ENCODE data around the gene CTRB1. TPM values are rescaled to one million over a fixed set of nuclear protein-coding genes. Genes with fewer than 3 reads are reported as not detected.

CTRB1 gene
- total RNA-seq, 3 donors from 2014 or later, result 2.2 to 5.5 (median 3.4) TPM

DNA sequence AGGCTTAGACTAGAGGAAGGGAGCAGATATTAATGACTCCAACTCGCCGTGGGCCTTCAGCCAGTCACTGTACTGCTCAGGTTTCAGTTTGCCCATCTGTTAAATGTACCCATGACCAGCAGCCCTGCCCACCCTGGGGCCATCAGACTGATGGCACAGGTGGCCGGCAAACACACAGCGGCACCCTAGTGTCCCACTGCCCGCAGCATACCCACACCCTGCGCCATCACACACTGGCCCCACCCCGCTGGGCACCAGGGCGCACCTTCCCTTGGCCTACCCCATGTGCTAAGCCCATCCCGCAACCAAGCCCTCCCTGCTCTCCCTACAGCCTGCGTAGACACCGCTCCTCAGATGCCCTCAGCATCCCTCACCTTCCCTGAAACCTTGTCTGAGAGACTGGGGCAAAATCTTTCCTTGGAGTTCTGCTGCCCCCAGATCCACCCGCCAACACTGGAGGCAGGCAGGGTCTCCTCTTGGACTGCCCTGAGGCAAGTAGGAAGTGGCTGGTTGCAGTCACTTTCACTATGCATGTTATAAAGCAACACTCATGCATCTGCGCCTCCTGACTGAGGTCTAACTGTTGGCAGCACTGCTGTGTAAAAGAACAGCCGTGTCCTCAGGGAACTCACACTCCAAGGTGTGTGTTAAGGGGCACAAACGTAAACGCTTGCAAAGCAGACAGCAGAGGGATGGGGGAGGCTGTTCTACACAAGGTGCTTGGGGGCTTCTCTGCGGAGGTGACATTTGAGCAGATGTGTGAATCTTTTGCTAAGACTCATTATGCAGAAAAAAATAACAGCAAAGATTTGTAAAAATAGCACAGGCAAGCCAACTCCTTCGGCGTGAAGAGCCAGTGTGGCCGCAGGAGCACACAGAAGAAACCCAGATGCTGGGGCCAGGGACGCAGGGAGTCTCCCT lies 39.4 kb downstream of the CTRB1 start:
- Mint-ChIP-seq H3K4me1 (ENCODE audit: low read depth) (no peaks in the 10 kb centered on the region), H3K36me3 (ENCODE audit: insufficient read depth) (no peaks in the 10 kb centered on the region), H3K4me3 (no peak overlapping the region), H3K27me3 (ENCODE audit: low read depth) (peaks cover 54% of the 10 kb centered on the region), H3K9me3 (no peaks in the 10 kb centered on the region)
- no peak for DNase-seq
- ATAC-seq, result no peak

DNA sequence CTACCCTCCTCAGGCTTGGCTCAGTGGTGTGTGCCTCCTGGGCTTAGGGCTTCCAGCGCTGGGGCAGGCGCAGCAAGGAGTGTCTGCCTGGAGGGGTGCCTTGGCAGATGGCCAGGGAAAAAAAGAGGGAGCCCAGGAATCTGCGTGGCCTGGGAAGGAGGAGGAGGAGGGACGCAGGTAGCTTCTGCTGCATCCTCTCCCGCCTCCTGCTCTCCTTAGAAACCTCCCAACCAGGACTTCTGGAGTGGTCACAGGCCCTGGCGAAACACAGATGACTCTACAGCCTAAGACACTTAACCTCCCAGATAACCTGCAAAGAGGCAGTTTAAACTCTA lies 40.0 kb downstream of the CTRB1 start:
- Mint-ChIP-seq H3K9me3 (no peaks in the 10 kb centered on the region), H3K36me3 (ENCODE audit: insufficient read depth) (no peaks in the 10 kb centered on the region), H3K4me1 (ENCODE audit: low read depth) (no peaks in the 10 kb centered on the region), H3K4me3 (no peak overlapping the region), H3K27me3 (ENCODE audit: low read depth) (peaks cover 53% of the 10 kb centered on the region)
- DNase-seq (no peak), ATAC-seq (no peak)

DNA sequence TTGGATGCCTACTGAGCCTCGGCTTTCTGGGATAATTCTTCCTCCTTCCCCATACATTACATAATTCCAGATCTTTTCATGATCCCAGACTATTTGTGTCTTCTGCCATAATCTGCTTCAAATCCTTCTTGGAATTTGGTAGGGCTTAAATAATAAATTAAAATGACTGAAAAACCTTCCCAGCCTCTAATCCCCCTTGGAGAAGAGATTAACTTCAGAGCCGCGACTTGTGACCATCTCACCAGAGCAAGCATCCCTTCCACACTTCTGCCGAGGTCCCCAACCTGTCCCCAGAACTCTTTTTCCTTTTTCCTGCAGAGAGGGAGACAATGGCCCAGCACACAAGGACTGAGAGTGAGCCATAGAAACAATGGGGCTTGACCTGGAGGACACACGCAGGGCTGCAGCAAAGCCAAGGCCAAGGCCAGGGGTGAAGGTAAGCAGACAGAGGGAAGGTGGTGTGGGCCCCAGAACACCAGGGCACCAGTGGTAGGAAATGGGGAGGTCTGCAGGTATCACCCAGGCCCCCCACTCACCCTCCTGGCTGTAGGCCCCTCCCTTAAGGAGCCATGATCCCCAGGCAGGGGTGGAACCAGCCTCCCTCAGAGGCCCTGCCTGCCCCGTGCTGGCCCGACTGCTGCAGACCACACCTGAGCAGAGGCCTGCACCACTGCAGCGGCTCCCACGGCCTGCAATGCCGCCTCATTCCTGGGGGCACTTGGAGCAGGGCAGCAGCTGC lies 42.2 kb downstream of the CTRB1 start:
- no peaks in the 10 kb centered on the region for H3K36me3 Mint-ChIP-seq (ENCODE audit: insufficient read depth)
- H3K27me3 Mint-ChIP-seq (ENCODE audit: low read depth), result peaks cover 50% of the 10 kb centered on the region
- H3K4me3 Mint-ChIP-seq, result no peak overlapping the region
- H3K9me3 Mint-ChIP-seq, result no peaks in the 10 kb centered on the region
- DNase-seq (no peak), ATAC-seq (no peak)
- peaks cover 5% of the 10 kb centered on the region for H3K4me1 Mint-ChIP-seq (ENCODE audit: low read depth)

DNA sequence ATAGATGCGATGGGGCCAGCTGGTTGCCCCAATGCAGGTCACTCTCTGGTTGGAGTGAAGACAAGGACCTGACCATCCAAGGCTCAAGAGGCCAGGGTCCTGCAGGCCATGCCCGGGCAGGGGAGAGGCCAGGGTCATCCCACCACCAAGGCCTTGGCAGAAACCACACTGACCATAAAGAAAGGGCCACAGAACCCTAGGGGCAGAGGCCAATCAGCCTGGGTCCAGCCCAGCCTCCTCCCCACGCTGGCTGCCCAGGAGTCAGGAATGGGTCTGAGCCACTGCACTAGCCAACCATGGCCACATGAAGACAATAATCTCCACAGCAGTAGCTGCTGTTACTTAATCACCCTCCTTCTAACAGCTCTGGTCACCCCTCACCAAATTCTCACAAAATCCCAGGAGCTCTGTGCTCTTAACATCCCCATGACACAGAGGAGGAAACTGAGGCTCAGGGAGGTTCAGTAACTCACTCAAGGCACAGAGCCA lies 42.8 kb downstream of the CTRB1 start:
- no peaks in the 10 kb centered on the region for H3K36me3 Mint-ChIP-seq (ENCODE audit: insufficient read depth)
- peaks cover 7% of the 10 kb centered on the region for H3K4me1 Mint-ChIP-seq (ENCODE audit: low read depth)
- no peaks in the 10 kb centered on the region for H3K9me3 Mint-ChIP-seq
- H3K27me3 Mint-ChIP-seq (ENCODE audit: low read depth), result peaks cover 52% of the 10 kb centered on the region
- DNase-seq, result no peak
- no peak overlapping the region for H3K4me3 Mint-ChIP-seq
- no peak for ATAC-seq

DNA sequence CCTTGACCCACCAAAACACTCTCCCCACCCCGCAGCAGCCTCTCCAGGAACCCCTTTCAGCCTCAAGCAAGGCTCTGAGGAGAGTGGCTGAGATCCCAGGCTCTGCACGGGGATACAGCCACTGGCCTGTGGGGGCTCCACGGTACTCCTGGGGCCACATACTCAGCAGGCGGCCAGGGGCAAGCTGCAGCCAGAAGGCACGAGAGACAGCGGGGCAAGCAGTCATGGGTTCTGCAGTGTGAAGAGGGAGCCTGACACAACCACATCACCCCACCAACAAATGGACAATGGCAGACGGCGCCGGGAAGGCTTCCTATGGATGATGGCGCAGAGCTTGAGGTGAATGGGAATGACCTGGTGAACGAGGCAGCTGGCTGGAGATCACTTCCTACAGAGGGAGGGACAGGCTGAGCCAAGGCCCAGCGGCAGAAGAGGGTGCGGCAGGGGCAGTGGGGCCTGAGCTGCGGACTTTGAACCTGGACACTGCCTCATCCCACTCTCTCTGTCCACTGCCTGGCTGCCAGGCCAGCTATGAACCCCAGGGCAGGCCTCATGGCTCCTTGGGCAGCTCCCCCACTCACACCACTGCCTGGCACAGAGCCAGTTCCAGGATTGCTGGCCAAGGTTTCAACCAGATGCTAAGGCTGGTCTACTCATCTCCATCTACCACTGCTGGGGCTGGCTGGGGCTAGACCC lies 43.5 kb downstream of the CTRB1 start:
- ATAC-seq, result no peak
- H3K36me3 Mint-ChIP-seq (ENCODE audit: insufficient read depth), result no peaks in the 10 kb centered on the region
- H3K9me3 Mint-ChIP-seq, result no peaks in the 10 kb centered on the region
- DNase-seq, result no peak
- H3K4me1 Mint-ChIP-seq (ENCODE audit: low read depth), result peaks cover 7% of the 10 kb centered on the region
- no peak overlapping the region for H3K4me3 Mint-ChIP-seq
- H3K27me3 Mint-ChIP-seq (ENCODE audit: low read depth), result peaks cover 51% of the 10 kb centered on the region

DNA sequence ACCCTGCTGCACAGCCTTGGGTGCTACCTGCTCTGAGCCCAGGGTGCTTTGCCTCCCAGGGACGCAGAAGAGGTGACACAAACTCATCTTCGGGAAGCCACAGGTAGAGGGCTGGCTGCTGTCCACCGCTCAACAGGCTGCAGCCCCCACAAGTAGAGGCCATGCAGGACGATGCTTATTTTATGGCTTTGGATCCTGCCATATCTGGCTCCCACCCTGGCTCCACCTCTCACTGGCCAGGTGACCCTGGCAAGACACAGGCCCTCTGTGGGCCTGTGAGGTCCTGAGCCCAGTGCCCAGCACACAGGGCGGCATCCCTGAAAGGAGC lies 44.0 kb downstream of the CTRB1 start:
- ATAC-seq, result no peak
- no peak for DNase-seq
- H3K9me3 Mint-ChIP-seq, result no peaks in the 10 kb centered on the region
- peaks cover 7% of the 10 kb centered on the region for H3K4me1 Mint-ChIP-seq (ENCODE audit: low read depth)
- peaks cover 51% of the 10 kb centered on the region for H3K27me3 Mint-ChIP-seq (ENCODE audit: low read depth)
- H3K36me3 Mint-ChIP-seq (ENCODE audit: insufficient read depth), result no peaks in the 10 kb centered on the region
- H3K4me3 Mint-ChIP-seq, result no peak overlapping the region

DNA sequence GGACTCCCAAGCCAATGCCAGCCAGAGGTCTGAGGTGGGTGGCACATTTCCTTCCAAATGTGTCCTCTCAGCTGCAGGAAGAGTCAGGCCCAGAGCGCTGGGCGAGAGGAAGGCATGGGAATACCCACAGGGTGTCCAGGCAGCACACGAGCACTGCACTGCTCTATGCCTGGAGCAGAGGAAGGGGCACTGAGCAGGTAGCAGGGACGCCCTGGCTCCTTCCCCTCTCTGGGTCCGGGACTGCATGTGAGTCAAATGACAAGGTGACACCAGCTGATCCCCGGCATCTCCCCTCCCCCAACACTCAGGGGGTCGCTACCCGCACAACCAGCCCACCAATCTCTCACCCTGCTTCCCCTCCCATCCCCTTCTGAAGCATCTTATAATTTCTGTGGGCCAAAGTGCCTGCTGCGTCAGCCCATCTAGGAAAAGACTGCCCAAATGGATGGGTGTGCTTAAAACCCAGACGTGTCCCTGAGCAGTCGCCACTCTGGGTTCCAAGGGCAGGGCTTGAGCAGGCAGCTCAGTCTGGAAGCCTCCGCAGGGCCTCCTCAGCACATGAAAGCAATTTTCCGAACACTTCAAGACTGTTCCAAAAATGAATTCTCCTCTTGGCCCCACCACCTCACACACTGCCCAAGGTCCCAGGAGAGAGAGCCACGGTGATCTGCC lies 44.6 kb downstream of the CTRB1 start:
- Mint-ChIP-seq H3K27me3 (ENCODE audit: low read depth) (peaks cover 50% of the 10 kb centered on the region), H3K4me1 (ENCODE audit: low read depth) (peaks cover 7% of the 10 kb centered on the region), H3K9me3 (no peaks in the 10 kb centered on the region), H3K36me3 (ENCODE audit: insufficient read depth) (no peaks in the 10 kb centered on the region), H3K4me3 (no peak overlapping the region)
- ATAC-seq (no peak), DNase-seq (no peak)

DNA sequence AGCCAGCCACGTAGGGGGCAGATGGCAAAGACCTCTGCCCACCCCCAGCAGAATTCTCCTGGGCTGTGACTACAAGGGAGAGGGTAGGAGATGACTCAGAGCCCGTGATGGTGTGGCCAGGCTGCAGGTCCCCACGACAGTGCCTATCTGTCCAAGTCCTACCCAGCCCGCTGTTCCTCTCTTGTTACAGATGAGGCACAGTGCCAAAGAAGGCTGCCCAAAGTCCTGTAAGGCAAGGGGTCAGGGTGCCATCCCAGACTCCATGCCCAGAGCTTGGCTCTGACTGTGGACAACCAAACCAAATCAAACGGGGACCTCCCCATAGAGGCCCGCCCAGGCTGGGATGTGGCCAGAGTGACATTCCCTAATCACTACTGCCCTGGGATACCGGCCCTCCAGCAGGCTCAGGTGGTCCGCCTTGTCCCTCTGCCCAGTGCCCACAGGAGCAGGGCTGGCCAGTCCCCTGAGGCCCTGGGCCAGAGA lies 45.2 kb downstream of the CTRB1 start:
- Mint-ChIP-seq H3K4me1 (ENCODE audit: low read depth) (peaks cover 7% of the 10 kb centered on the region), H3K4me3 (peak overlapping the region; percentile 67), H3K9me3 (no peaks in the 10 kb centered on the region), H3K27me3 (ENCODE audit: low read depth) (peaks cover 50% of the 10 kb centered on the region), H3K36me3 (ENCODE audit: insufficient read depth) (no peaks in the 10 kb centered on the region)
- DNase-seq, result no peak
- no peak for ATAC-seq

DNA sequence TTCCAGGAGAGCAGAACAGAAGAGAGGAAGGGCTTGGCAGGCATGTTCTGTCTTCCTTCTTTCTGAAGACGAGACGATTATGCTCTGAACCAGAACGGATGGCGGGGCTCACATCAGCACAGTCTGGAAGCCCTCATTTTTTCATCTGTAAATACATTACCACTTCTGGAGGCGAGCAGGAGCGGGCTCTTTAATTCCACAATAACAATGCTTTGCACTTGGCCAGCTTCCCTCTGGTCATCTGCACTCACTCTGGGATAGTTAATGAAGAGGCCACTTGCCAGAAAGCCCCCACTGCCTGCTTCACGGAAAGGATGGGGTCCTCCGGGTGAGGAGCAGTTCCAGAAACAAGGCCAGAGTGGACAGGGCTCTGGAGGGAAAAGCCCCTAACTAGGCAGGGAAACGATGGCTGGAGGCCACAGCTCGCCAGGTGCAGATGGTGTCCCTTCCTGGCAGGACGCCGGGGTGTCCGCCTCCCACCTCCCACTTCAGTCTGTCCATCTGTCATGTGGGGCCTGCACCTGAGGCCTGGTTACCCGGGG lies 45.7 kb downstream of the CTRB1 start:
- Mint-ChIP-seq H3K9me3 (no peaks in the 10 kb centered on the region), H3K36me3 (ENCODE audit: insufficient read depth) (no peaks in the 10 kb centered on the region), H3K4me3 (peak overlapping the region; percentile 67), H3K4me1 (ENCODE audit: low read depth) (peaks cover 7% of the 10 kb centered on the region), H3K27me3 (ENCODE audit: low read depth) (peaks cover 48% of the 10 kb centered on the region)
- DNase-seq (no peak), ATAC-seq (no peak)

DNA sequence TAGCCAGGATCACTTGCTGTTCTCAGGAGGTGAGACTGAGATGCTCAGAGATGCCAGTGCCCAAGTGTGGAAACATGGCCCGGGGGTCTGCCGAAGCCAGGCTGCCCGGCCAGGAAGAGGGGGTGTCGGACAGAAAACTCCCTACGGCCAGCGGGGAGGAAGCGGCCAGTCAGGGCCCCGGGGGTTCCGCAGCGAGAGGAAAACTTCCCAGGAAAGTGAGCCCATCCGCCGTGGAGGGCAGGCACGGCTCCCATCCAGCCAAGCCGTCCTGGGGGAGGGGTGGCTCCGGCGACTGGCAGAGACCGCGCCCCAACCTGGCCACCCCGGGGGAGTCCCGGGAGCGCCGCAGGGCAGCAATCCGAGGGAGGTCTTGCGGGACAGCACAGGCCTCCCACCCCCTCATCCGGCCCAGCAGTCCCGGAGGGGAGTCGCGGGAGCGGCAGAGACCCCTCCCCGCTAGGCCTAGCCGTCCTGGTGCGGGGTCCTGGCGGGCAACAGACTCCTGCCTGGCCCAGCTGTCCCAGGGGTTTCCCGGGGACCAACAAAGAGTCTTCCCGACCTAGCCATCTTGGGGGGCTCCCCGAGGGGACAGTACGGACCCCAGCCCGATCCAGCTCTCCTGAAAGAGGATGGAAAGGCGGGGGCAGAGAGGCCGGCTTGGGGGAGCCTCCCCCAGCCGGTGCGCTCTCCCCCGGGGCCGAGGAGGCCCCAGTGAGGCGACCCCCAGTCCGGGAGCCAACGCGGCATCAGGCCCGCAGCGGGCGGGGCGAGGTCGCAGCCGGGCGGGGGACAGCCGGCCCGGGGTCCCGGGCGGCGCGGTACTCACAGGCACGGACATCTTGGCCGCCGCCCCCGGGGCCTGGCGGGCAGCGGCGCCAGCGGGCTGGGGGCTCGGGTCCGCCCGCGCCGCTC lies 46.5 kb downstream of the CTRB1 start:
- peak; percentile 12 for ATAC-seq
- no peak for DNase-seq
- H3K4me3 Mint-ChIP-seq, result peak overlapping the region; percentile 67
- H3K9me3 Mint-ChIP-seq, result no peaks in the 10 kb centered on the region
- no peaks in the 10 kb centered on the region for H3K36me3 Mint-ChIP-seq (ENCODE audit: insufficient read depth)
- H3K27me3 Mint-ChIP-seq (ENCODE audit: low read depth), result peaks cover 51% of the 10 kb centered on the region
- peaks cover 7% of the 10 kb centered on the region for H3K4me1 Mint-ChIP-seq (ENCODE audit: low read depth)

DNA sequence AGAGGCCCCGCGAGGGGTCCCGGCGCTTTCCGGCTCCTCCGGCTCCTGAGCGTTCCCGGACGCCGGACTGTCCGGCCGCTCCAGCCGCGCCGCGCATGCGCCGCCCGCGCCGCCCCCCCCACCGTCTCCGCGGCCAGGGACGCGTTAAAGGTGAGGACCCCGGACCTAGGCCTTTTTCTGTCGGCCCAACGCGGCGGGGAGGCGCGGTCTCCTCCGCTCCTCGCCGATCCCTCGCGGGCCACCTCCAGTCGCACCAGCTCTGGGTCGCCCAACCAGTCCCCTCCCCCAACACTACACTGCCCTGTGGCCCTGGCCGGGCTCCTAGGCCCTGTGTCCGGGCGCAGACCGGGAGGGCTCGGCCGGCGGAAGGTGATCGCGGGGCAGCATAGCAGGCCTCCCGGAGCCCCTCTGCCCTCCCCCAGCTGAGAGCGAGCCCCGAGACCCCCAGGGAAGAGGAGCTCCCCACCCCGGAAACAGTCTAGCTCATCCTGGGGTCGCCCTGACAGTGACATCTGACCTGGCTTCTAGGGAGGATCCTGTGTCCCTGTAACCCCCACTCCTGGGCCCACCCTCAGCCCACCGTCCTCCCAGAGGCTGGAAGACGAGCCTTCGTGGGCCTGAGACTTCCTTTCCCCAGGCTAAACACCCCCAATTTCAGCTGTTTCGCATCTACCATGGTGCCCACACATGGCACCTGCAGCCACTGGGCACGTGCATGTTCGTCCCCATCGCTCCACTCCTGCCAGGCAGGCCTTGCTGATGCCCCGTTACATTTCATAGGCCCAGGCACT lies 47.3 kb downstream of the CTRB1 start:
- peak overlapping the region; percentile 79 for H3K4me3 Mint-ChIP-seq
- no peaks in the 10 kb centered on the region for H3K36me3 Mint-ChIP-seq (ENCODE audit: insufficient read depth)
- DNase-seq (no peak), ATAC-seq (peak; percentile 23 to 48)
- H3K4me1 Mint-ChIP-seq (ENCODE audit: low read depth), result peaks cover 7% of the 10 kb centered on the region
- H3K27me3 Mint-ChIP-seq (ENCODE audit: low read depth), result peaks cover 48% of the 10 kb centered on the region
- no peaks in the 10 kb centered on the region for H3K9me3 Mint-ChIP-seq

DNA sequence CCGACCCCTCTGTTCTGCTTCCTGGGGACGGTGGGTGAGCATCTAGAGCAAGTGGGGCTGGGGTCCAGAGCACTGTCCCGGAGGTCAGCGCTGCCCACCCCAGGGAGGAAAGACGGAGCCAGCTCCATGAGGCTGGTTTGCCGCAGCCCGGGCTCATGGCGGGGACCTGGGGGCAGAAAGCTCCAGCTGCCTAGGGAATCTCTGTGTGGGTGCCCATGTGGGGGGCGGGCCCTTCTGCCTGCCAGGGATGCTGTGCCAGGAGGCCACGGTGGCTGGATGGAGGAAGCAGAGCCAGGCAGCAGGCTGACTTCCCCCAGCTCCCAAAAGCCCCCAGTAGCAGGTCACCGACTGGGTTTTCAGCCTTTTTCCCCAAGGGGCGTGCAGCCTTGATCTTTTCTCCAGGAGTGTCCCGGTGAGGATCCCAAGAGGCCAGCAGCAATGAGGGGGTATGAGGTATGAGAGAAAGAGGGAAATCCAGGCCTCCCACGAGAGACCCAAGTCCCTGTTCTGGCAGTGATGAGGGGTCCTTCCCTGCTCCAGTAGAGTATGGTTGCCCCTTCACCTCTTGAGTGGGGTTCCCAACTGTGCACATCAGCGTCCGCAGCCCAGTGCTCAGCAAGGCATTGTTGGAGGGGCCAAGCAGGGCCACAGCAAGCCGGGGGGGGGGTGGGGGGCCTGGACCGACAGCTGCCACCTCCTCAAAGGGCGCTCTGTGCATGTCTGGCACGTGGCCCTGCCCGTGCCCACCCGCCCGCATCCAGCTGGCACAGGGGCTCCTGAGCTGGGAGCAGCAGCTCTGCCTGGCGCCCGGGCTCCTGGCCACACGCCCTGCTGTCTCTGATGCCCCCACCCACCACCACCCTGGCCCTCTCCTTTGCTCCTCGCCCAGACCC lies 48.2 kb downstream of the CTRB1 start:
- ATAC-seq (no peak), DNase-seq (no peak)
- Mint-ChIP-seq H3K9me3 (no peaks in the 10 kb centered on the region), H3K27me3 (ENCODE audit: low read depth) (peaks cover 54% of the 10 kb centered on the region), H3K4me1 (ENCODE audit: low read depth) (peaks cover 7% of the 10 kb centered on the region), H3K4me3 (peak overlapping the region; percentile 79), H3K36me3 (ENCODE audit: insufficient read depth) (no peaks in the 10 kb centered on the region)

All from activated T-cell treated with anti-CD3 and anti-CD28 coated beads, Interleukin-2, amount 50 U/mL, for 4 hours (primary cell).